GM19397 (cell line): ENCODE results near the gene PMF1.
"Not testable (repeated sequence)": the region's sequence is repeated elsewhere in the genome, so short reads cannot be mapped to it uniquely, and the experiment has no call there.

Experiments used
- ATAC-seq: cut with Tn5 transposase; IDR thresholded peaks from one replicate; pipeline ENCODE4 v1.9.1; 2021; ENCODE audit warnings: mild to moderate bottlenecking, moderate library complexity; ENCODE audit not compliant: unreplicated experiment

The PMF1 gene

GRCh38 chr1:156195853-156196252 lies 17.0 kb upstream of the PMF1 start:
- ATAC-seq: no peak

DNA sequence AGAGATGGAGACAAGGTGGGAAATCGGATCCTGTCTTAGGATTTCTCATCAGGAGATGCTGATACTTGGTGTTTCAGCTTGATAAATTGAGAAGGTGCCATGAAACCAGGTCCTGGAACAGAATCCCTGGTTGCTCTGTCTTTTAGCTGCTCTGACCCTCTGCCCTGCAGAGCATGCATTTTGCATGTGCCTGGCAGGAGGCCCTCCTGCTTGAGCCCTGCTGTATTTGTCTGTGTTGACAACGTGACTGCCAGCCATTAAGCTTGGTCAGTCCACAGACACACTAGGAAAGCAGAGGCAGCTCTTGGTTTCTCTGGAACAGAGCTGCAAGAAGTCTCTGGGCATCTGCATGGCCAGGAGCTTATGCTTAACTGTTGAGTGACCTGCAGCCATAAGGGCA lies 16.4 kb upstream of the PMF1 start:
- ATAC-seq: no peak

DNA sequence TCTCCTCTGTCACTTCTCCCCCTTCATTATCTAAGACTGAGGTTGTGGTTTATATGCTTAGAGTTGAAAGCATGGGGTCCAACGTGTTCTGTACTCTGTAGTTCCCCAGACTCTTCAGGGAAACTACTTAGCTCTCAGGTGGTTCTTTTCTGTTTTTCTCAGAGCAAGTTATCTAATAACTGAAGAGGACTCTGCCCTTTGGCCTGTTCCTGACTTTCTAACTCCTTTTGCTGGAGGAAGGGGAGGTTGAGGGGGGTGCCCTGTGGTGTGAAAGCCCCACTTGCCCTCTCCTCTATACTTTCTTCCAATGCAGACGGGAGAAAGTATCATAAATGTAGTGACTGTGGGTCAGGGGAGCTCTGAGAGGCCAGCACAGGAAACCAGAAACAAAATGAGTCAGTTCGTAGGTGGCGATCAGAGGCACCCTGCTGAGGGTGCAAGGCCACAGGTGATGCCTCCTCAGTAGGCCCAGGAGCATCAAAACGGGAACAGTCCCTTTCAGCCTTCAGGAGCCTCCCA lies 13.9 kb upstream of the PMF1 start:
- ATAC-seq: no peak

- no peak for ATAC-seq
These were observed 12.8 kb upstream of the PMF1 start for GRCh38 chr1:156200044-156200443.

DNA sequence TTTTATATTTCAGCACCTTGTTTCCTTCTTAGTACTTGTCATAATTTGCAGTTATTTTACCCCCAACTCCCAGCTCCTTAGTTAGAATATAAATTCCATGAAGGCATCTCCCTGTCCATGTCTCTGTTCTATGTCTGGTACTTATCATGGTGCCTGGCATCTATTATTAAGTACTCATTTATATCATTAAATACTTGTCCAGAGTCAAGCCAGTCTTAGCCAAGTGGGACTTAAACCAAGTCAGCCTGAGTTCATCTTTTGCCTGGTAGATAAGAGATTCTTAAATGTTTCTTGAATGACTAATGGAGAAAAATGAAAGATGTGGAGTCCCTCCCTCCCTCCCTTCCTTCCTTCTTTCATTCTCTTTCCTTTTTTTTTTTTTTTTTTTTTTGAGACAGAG lies 9.5 kb upstream of the PMF1 start:
- no peak for ATAC-seq

DNA sequence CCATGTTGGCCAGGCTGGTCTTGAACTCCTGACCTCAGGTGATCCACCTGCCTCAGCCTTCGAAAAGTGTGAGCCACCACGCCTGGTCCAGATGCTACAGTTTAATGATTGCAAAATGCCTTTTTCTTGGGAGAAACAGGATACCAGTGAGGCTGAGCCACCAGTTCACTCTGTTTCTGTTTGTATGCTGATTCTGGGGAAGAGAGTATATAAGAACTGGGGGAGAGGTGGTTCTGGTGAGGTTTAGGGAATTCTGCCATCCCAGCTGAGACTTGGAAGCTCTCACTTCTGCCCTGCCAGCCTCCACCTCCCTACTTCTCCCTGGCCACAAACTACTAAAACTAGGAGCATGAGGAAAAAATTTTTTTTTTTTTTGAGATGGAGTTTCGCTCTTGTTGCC lies 8.1 kb upstream of the PMF1 start:
- ATAC-seq: no peak

DNA sequence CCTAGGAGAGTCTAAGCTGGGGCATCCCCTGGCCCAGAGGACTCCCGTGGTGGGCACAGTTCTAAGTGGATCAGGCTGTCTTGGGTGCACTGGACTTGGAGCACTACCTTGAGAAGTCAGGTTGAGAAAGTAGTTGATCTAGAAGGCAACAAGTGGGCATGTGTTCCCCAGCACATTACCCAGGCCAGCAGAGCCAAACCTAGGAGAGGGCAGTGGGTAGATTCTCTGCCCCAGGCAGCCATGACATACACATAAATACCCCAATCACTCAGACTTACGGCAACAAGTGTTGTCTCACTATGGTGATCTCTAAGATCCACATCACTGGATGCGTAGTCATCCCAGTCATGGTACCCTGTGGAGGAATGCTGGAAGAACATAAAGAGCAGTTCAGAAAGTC lies 1.6 kb upstream of the PMF1 start:
- no peak for ATAC-seq

DNA sequence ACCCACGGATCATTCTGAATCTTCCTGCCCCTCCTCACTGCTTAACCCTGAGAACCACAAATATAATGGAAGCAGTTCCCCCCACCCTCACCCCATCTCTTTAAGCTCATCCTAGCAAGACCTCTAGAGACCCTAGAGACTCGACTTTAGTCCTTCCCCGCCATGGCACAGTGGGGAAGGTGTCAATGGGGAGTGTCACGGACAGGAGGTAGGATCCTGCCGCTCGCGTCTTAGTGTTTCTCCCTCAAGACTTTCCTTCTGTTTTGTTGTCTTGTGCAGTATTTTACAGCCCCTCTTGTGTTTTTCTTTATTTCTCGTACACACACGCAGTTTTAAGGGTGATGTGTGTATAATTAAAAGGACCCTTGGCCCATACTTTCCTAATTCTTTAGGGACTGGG lies 677 bp upstream of the PMF1 start:
- ATAC-seq: no peak

GRCh38 chr1:156213644-156213966 lies 798 bp downstream of the PMF1 start:
- ATAC-seq: no peak

DNA sequence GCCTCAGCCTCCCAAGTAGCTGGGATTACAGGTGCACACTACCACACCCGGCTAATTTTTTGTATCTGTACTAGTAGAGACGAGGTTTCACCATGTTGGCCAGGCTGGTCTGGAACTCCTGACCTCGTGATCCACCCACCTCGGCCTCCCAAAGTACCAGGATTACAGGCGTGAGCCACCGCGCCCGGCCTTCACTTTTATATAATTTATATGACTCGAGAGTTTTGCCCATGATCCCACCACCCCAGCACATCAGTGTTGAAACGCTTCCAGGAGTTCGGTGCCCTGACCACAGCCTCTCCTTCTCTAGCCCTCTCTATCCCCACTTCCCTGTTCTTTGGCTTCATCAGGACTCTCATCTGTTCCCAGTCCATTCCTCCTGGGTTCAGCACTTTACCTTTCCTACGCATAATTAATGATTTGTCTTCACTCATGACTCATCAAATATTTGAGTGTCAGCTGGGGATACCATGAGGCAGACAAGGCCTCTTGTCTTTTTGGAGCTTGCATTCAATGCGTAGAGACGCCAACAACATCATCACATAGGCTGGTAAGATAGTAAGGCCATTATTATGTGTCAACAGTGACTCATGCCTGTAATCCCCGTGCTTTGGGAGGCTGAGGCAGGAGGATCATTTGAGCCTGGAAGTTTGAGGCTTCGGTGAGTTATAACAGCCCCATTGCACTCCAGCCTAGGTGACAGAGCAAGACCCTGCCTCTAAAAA lies 1.4 kb downstream of the PMF1 start:
- ATAC-seq: no peak

GRCh38 chr1:156216361-156217086 lies 3.7 kb downstream of the PMF1 start:
- ATAC-seq: not testable (repeated sequence)

DNA sequence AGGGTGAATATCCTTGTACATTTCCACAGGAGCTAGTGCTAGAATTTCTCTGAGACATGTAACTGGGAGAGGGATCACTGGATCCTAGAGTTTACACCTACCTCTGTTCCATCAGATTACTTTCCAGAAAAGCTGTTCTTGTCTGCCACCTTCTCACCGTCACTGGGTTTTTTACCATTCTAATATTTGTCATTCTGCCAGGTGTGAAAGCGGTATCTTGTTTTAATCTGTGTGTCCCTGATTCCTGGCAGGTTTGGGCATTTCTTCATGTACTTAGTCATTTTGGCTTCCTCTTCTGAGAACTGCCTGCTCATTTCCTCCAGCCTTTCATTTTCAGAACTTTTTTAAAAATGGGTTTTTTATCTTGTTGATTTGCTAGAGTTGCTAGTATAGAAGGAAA lies 5.1 kb downstream of the PMF1 start:
- ATAC-seq: no peak

GRCh38 chr1:156220226-156220625 lies 7.4 kb downstream of the PMF1 start:
- ATAC-seq: no peak

DNA sequence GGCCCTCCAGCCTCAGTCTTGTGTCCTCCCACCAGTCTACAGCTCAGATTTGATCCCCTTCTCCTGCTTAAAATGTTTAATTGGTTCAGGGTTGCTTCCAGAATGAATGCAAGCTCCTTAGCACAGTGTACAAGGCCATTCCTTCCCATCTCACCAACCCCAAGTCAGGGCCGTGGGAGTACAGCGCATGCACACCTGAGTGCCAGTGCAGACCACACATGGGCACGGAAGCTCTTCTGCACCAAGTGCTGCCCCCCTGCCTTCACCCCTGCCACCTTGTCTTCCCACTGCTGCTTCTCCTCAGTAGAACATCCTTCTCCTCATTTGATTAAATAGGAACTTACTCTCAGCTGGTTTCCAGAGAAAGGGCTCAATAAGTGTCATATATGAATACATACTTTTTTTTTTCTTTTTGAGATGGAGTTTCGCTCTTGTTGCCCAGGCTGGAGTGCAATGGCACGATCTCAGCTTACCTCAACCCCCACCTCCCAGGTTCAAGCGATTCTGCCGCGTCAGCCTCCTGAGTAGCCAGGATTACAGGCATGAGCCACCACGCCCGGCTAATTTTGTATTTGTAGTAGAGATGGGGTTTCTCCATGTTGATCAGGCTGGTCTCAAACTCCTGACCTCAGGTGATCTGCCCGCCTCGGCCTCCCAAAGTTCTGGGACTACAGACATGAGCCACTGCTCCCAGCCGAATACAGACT lies 9.3 kb downstream of the PMF1 start:
- no peak for ATAC-seq

DNA sequence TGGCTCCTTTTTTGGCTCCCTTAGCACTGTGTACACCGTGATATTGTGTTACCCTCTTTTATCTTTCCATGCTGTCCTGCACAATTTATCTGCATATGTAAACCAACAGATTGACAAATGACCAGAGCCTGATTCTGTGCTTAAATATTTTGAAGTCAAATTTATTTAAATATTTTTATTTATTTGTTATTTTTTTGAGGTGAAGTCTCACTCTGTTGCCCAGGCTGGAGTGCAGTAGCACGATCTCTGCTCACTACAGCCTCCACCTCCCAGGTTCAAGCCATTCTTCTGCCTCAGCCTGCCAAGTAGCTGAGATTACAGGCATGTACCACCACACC lies 12.8 kb downstream of the PMF1 start:
- no peak for ATAC-seq

DNA sequence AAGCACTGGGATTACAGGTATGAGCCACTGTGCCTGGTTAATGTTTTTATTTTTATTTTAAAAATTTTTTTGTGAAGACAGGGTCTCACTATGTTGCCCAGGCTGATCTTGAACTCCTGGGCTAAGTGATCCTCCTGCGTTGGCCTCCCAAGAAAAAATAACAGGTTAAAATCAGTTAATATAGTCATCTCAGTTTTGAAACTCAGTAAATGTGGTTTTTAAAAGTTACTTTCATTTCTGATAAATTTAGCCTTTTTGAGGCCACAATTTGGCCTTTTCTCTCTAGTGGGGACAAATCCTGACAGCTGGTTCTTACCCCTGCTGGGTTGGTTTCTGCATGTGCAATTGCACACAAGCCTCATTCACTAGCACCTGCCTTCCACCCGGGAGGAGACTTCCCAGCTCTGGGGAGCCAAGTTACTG lies 13.3 kb downstream of the PMF1 start:
- ATAC-seq: no peak

DNA sequence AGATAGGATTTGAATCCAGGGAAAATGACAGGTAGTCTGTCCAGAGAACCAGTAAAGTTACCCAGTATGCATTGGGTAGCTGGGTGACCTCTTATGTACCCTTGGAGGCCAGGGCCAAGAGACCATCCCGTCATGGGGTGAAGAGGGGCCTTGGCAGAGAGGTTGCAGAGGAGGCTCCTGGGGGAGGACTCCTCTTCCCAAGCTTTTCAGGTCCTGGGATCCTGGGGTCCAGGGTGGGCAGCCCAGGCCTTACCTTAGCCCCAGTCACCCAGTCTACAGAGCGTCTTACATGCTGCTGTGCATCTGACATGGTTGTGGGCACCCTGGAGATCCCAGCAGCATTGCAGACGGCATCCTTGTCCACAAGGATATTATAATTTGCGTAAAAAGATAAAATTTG lies 14.0 kb downstream of the PMF1 start:
- no peak for ATAC-seq

DNA sequence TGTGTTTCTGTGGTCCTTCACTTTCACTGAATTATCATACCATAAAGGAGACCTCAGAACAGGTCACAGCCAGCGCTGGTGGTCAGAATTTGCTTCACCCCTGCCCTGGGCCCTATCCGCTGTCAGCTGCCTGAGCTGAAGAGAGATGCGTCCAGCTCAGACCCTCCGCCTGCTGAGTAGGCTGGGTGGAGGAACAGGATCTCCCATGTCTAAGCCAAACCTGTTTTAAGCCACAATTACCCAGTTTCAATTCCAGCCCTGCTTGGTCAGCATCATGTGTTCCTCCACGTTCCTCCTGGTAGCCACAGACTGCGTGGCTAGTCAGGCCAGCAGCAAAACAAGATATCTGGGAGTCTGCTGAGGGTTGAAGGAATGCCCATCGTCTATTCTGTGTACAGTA lies 15.7 kb downstream of the PMF1 start:
- no peak for ATAC-seq

- no peak for ATAC-seq
These were observed 17.1 kb downstream of the PMF1 start for GRCh38 chr1:156229809-156230472.

DNA sequence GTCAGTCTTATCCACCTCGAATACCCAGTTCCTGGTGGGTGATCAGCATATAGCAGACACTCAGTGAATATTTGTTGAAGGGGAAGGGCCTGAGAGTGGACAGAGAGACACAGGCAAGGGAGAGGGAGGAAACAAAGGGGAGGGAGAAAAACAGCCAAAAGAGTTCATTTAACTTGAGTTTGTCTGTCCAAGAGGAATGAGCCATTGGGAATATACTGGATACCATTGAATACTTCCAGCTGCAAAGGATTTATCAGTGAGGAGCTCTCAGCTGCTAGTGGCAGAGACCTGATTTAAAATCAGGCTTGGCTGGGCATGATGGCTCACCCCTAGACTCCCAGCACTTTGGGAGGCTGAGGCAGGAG lies 17.6 kb downstream of the PMF1 start:
- no peak for ATAC-seq

- ATAC-seq: no peak
These were observed 19.5 kb downstream of the PMF1 start for GRCh38 chr1:156232201-156232894.
